ENCODE measurements around the gene IVD.

The IVD gene

GRCh38 chr15:40466426-40467260, 61.0 kb downstream of the IVD start:
- no peak for TF ChIP-seq CTCF (IDR thresholded peaks at IDR 0.05; ENCODE audit: low read depth, low read length, poor library complexity, severe bottlenecking)
- no peak for TF ChIP-seq EZH2phosphoT487 (IDR thresholded peaks at IDR 0.05; ENCODE audit: borderline replicate concordance, low read length)
- Histone ChIP-seq H3K4me3 (ENCODE audit: low read length) (no peak overlapping the region), H3K9me3 (ENCODE audit: control insufficient read depth, insufficient read depth, low read length) (no peaks in the 10 kb centered on the region), H3K27me3 (ENCODE audit: control insufficient read depth, low read length) (no peaks in the 10 kb centered on the region; the same call in 1 of the 2 replicates), H3K36me3 (ENCODE audit: control insufficient read depth, low read length) (peaks cover 17% of the 10 kb centered on the region), H3K4me1 (ENCODE audit: control insufficient read depth, low read length) (peaks cover 8% of the 10 kb centered on the region), H4K20me1 (ENCODE audit: control insufficient read depth, insufficient read depth, low read depth, low read length) (no peaks in the 10 kb centered on the region), H3K27ac (ENCODE audit: low read depth, low read length) (no peak overlapping the region), H3K4me2 (ENCODE audit: low read length) (no peak overlapping the region), H3F3A (ENCODE audit: control insufficient read depth, insufficient read depth) (peaks cover 14% of the 10 kb centered on the region), H3K9me2 (replicated peaks; ENCODE audit: control insufficient read depth, low read length) (no peaks in the 10 kb centered on the region), H3K79me2 (ENCODE audit: control insufficient read depth, low read length) (peaks cover 3% of the 10 kb centered on the region; the same call in 1 of the 2 replicates)

- H4K20me1 ChIP-seq (ENCODE audit: control insufficient read depth, insufficient read depth, low read depth, low read length): no peaks in the 10 kb centered on the region
- TF ChIP-seq CTCF (IDR thresholded peaks at IDR 0.05; ENCODE audit: low read depth, low read length, poor library complexity, severe bottlenecking) (no peak), EZH2phosphoT487 (IDR thresholded peaks at IDR 0.05; ENCODE audit: borderline replicate concordance, low read length) (no peak)
These were observed 61.6 kb downstream of the IVD start for GRCh38 chr15:40467261-40467615.

GRCh38 chr15:40468898-40469331, 63.3 kb downstream of the IVD start:
- TF ChIP-seq EZH2phosphoT487 (IDR thresholded peaks at IDR 0.05; ENCODE audit: borderline replicate concordance, low read length): no peak
- TF ChIP-seq CTCF (IDR thresholded peaks at IDR 0.05; ENCODE audit: low read depth, low read length, poor library complexity, severe bottlenecking): no peak
- H3K4me1 ChIP-seq (ENCODE audit: control insufficient read depth, low read length): peaks cover 15% of the 10 kb centered on the region
- H3K4me3 ChIP-seq (ENCODE audit: low read length): no peak overlapping the region
- peaks cover 3% of the 10 kb centered on the region; the same call in 1 of the 2 replicates for H3K79me2 ChIP-seq (ENCODE audit: control insufficient read depth, low read length)
- H4K20me1 ChIP-seq (ENCODE audit: control insufficient read depth, insufficient read depth, low read depth, low read length): no peaks in the 10 kb centered on the region
- H3K9me2 ChIP-seq (replicated peaks; ENCODE audit: control insufficient read depth, low read length): no peaks in the 10 kb centered on the region
- H3K27ac ChIP-seq (ENCODE audit: low read depth, low read length): no peak overlapping the region
- no peak overlapping the region for H3K4me2 ChIP-seq (ENCODE audit: low read length)
- H3K36me3 ChIP-seq (ENCODE audit: control insufficient read depth, low read length): peaks cover 4% of the 10 kb centered on the region
- no peaks in the 10 kb centered on the region; the same call in 1 of the 2 replicates for H3K27me3 ChIP-seq (ENCODE audit: control insufficient read depth, low read length)
- peaks cover 14% of the 10 kb centered on the region for H3F3A ChIP-seq (ENCODE audit: control insufficient read depth, insufficient read depth)
- no peaks in the 10 kb centered on the region for H3K9me3 ChIP-seq (ENCODE audit: control insufficient read depth, insufficient read depth, low read length)

More at GRCh38 chr15:40467261-40467615, 61.6 kb downstream of the IVD start:
- Histone ChIP-seq H3K4me1 (ENCODE audit: control insufficient read depth, low read length) (peaks cover 14% of the 10 kb centered on the region), H3F3A (ENCODE audit: control insufficient read depth, insufficient read depth) (peaks cover 14% of the 10 kb centered on the region), H3K27me3 (ENCODE audit: control insufficient read depth, low read length) (no peaks in the 10 kb centered on the region; the same call in 1 of the 2 replicates), H3K79me2 (ENCODE audit: control insufficient read depth, low read length) (peaks cover 3% of the 10 kb centered on the region; the same call in 1 of the 2 replicates), H3K9me3 (ENCODE audit: control insufficient read depth, insufficient read depth, low read length) (no peaks in the 10 kb centered on the region), H3K36me3 (ENCODE audit: control insufficient read depth, low read length) (peaks cover 15% of the 10 kb centered on the region), H3K9me2 (replicated peaks; ENCODE audit: control insufficient read depth, low read length) (no peaks in the 10 kb centered on the region), H3K4me3 (ENCODE audit: low read length) (no peak overlapping the region), H3K27ac (ENCODE audit: low read depth, low read length) (no peak overlapping the region), H3K4me2 (ENCODE audit: low read length) (no peak overlapping the region)

Data from DOHH2 (cell line).